Ishikawa (cell line): ENCODE data around the gene GDI1.

ENCODE experiments used
- FOXM1 ChIP-seq: IDR thresholded peaks from 2 replicates; pipeline ENCODE4 v1.6.1; 2012; ENCODE audit warnings: low read depth, borderline replicate concordance
- RAD21 ChIP-seq: IDR thresholded peaks from 2 replicates; pipeline ENCODE4 v1.6.1; 2012; ENCODE audit warnings: low read depth
- TAF1 ChIP-seq: IDR thresholded peaks from 2 replicates; pipeline ENCODE4 v1.6.1; 2012; ENCODE audit warnings: low read depth, mild to moderate bottlenecking

DNA sequence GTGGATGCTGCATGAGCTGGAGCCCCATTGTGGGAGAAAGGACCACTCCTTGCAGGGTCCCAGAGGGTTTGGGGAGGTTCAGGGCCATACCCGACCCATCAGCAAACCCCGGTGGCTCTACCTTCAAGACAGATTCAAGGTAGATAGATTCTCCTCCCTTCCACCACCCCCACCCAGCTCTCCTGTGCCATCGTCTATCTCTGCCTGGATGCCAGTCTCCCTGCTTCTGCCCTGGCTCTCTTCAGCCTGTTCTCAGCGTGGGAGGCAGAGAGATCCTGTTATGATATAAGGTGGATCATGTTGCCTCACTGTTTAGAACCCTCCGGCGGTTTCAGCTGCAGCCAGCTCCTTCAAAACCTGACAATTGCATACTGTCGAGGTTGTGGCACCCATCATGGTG lies 36.7 kb downstream of the GDI1 start:
- TF ChIP-seq RAD21 (no peak), TAF1 (no peak), FOXM1 (no peak)
